Choroid plexus epithelial cell (primary cell): ENCODE data around the gene OTOF.
A peak's percentile ranks its signal among the peaks of the same experiment; 100 is the strongest.

Experiments
- DNase-seq: peaks from one replicate; pipeline ENCODE4 v3.0.0-alpha.2; 2010; ENCODE audit warnings: low read depth
- H3K4me3 ChIP-seq: 2 replicates; pipeline ENCODE4 v1.5.1; 2011; ENCODE audit warnings: low read depth, mild to moderate bottlenecking, control low read depth, low read length, moderate library complexity
- CTCF ChIP-seq: conservative IDR thresholded peaks from 2 replicates; pipeline ENCODE4 v1.5.1; 2011; ENCODE audit warnings: low read depth, mild to moderate bottlenecking, control low read depth, inconsistent platforms, low read length, moderate library complexity

The OTOF gene

DNA sequence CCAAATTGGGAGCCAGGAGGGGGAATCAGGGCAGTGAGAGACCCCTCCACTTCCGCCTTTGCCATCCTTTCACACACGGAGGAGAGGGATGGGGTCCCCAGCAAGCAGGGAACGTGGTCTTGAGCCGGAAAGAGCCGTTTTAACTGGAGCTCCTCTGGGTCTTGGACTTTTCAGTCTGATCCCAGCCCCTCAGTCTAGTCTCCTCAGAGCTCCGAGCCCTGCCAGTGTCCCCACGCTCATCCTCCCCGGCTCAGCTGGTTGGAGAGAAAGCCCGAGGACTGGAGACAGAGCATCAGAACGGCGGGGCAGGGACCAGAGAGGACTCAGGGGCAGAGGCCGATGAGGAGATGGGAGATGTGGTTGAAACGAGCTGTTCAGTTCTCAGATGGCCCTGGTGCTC lies 26.1 kb upstream of the OTOF start:
- no peak overlapping the region for H3K4me3 ChIP-seq

GRCh38 chr2:26503231-26503880 lies 25.4 kb upstream of the OTOF start:
- no peak overlapping the region for H3K4me3 ChIP-seq
- DNase-seq = peak; percentile 48

More for the DNA sequence above, 26.1 kb upstream of the OTOF start:
- no peak for TF ChIP-seq CTCF
- DNase-seq = no peak

DNA sequence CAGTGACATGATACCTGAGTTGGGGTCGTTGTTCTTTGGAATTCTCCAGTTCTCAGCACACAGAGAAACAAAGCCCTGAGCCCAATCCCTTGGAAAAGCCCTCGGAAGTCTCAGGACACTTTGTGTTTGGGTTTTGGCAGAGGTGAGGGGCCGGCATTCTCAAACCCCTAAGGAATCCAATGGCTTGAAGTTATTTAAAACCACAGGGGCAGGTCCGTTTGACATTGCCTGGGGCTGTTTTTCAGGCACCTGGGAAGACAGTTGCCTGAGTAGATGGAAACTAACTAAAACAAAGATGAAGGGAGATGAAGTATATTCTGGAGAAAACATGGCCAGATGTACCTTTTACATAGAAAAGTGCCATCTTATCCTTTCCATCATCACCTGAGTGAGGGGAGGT lies 22.5 kb upstream of the OTOF start:
- no peak for TF ChIP-seq CTCF
- no peak for DNase-seq
- H3K4me3 ChIP-seq = no peak overlapping the region

More at GRCh38 chr2:26503231-26503880, 25.4 kb upstream of the OTOF start:
- TF ChIP-seq CTCF = peak; percentile 83

- TF ChIP-seq CTCF = no peak
- no peak for DNase-seq
- H3K4me3 ChIP-seq = no peak overlapping the region
These were observed 17.9 kb upstream of the OTOF start for GRCh38 chr2:26495705-26496297.

DNA sequence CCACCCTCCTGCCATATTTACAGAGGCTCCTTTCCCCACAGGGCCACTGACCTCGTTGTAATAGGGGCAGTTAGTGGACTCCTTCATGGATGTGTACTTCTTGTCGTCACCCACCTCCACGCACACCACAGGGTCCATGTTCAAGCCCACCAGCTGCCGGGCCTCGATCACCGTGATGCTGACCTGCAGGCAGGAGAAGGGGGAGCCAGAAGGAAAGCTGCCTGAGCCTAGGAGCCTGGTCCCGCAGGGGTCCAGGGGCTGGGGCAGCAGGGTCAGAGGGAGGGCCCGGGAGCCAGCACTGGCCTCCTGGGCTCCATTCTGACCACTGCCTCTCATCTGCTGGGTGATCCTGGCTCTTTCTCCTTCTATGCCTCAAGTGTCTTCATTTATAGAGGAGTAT lies 17.0 kb upstream of the OTOF start:
- no peak for TF ChIP-seq CTCF
- DNase-seq = no peak
- H3K4me3 ChIP-seq = no peak overlapping the region

DNA sequence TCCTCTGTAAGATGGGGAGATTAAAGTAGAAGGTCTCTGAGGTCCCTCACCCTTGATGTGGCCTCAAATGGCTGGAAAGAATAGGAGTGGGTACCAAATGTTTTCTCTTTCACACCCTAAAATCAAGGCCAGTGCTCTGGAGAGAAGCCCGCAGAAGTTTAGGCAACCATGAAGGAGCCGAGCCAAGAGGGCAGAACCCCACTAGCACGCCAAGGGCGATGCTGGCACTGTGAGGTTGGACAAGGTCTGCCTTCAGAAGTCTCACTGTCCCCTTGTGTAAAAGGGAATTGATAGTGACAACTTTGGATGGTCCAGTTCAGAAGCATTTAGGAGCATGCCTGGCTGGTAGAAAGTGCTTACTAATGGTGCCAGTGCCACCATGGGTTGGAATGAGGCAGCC lies 16.3 kb upstream of the OTOF start:
- no peak for TF ChIP-seq CTCF
- no peak overlapping the region for H3K4me3 ChIP-seq

DNA sequence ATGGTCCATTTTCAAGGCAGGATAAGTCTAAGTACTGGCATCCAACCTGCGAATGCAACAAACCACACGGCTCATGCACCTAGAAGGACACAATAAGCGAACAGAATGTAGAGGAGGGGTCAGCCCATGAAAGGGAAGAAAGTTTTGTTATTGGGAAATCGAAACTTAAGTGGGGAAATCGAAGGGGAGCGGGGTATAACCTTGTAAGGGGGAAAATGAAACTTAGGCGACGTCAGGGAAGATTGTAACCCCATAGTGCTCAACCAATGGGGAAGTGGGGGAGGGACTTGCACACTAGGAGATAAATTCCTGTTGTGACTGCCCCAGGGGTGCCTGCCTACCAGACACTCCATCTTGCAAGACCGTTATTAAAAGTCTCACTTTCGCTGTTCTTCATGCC lies 15.6 kb upstream of the OTOF start:
- no peak for DNase-seq

More for the DNA sequence above, 16.3 kb upstream of the OTOF start:
- no peak for DNase-seq

More for the DNA sequence above, 15.6 kb upstream of the OTOF start:
- no peak for TF ChIP-seq CTCF
- H3K4me3 ChIP-seq = no peak overlapping the region
